ENCODE results near the gene MATCAP1. TPM values are rescaled to one million over a fixed set of nuclear protein-coding genes. Genes with fewer than 3 reads are reported as not detected.

MATCAP1 gene
- total and polyA plus RNA-seq, 2 of the 13 experiments (the other 11 are each of a cell fraction or from before 2014, with no cell fraction given), result 11.2 to 24.5 TPM

- no peak for FAIRE-seq
- intact Hi-C loops (cut with micrococcal nuclease; ENCODE audit: unreplicated experiment), result loop anchor here (5.0 kb wide), 1 partner anchor 39 kb away; no protein-coding TSS in a partner anchor
- H3K27me3 ChIP-seq (ENCODE audit: control insufficient read depth in 1 of 2, insufficient read depth in 2 of 2, low read length in 2 of 2), result peaks cover 0 to 4% of the 10 kb centered on the region in 2 experiments; a peak in 1 of 5 replicates
- H4K20me1 ChIP-seq (ENCODE audit: insufficient read depth, low read length), result no peaks in the 10 kb centered on the region; the same call in 1 of the 2 replicates
- peaks cover 17% of the 10 kb centered on the region for H3K79me2 ChIP-seq (ENCODE audit: insufficient read depth, low read length)
- ATAC-seq, result no peak; the same call in 1 of the 3 replicates
- peaks cover 34% of the 10 kb centered on the region for H3K4me1 ChIP-seq (ENCODE audit: insufficient read depth, low read length)
- H3K4me2 ChIP-seq (ENCODE audit: low read depth, low read length), result peak overlapping the region; percentile 93
- 9% methylated on average over 12 of the region's 12 CpGs for WGBS (ENCODE audit: low lambda C conversion rate)
- DNase-seq (ENCODE audit: low spot score), result no peak
- no TSS peak for BruUV-seq (replicated peaks)
- H3K36me3 ChIP-seq (replicated peaks in 1 of 2; ENCODE audit: control insufficient read depth in 1 of 2, insufficient read depth in 2 of 2, low read length in 2 of 2), result peaks cover 23 to 33% of the 10 kb centered on the region in 2 experiments
- in situ Hi-C loops (cut with HindIII; ENCODE audit: extremely low pct_ligation_motif_present, low pct_unique_long_range_greater_than_20kb), result no loop called here
- no peak overlapping the region for H3K27ac ChIP-seq (ENCODE audit: extremely low read length, insufficient read depth, low read length)
- no peak overlapping the region for H2AFZ ChIP-seq (ENCODE audit: low read length)
- peak overlapping the region; percentile 98 for H3K9ac ChIP-seq (ENCODE audit: insufficient read depth, low read depth, low read length)
- ChIA-PET POLR2A (interaction anchor here (0.6 to 3.2 kb wide), 22 partner anchors 9 to 335 kb away, joined by 3 to 71 read pairs (median 4); partner anchors contain the start of genes ATP6V0D1, ELMO3, FHOD1 and NOL3), CTCF (ENCODE audit: low intra/inter-chr PET ratio, low total read pairs) (no interaction called here)
- H3K9me3 ChIP-seq (ENCODE audit: low read length), result no peaks in the 10 kb centered on the region
- H3K4me3 ChIP-seq (replicated peaks in 1 of 3; ENCODE audit: insufficient read depth in 1 of 3, low read depth in 2 of 3, low read length in 3 of 3), result peak overlapping the region; percentile 97 to 100 (median 98)
- TF ChIP-seq KLF6 (CRISPR knock-in tag; IDR thresholded peaks at IDR 0.05) (no peak), THAP7 (CRISPR knock-in tag; IDR thresholded peaks at IDR 0.05) (peak; percentile 56; the same call in 1 of the 2 replicates), ZNF749 (CRISPR knock-in tag; IDR thresholded peaks at IDR 0.05; ENCODE audit: borderline replicate concordance) (peak; percentile 86; the same call in 1 of the 2 replicates), NR2F2 (IDR thresholded peaks at IDR 0.05; ENCODE audit: borderline replicate concordance, low read depth) (no peak), HES4 (CRISPR knock-in tag; IDR thresholded peaks at IDR 0.05; ENCODE audit: borderline replicate concordance) (peak; percentile 69; the same call in 1 of the 2 replicates), ZNF672 (CRISPR knock-in tag; IDR thresholded peaks at IDR 0.05) (no peak), ZNF83 (CRISPR knock-in tag; IDR thresholded peaks at IDR 0.05; ENCODE audit: borderline replicate concordance) (peak; percentile 69; the same call in 1 of the 2 replicates), NKX3-1 (CRISPR knock-in tag; IDR thresholded peaks at IDR 0.05) (no peak), AFF4 (CRISPR knock-in tag; IDR thresholded peaks at IDR 0.05) (no peak), ZFP37 (CRISPR knock-in tag; IDR thresholded peaks at IDR 0.05; ENCODE audit: borderline replicate concordance) (no peak), ZBTB8A (CRISPR knock-in tag; IDR thresholded peaks at IDR 0.05; ENCODE audit: borderline replicate concordance, low read depth) (no peak), BORCS8-MEF2B (CRISPR knock-in tag; IDR thresholded peaks at IDR 0.05) (peak; percentile 8; the same call in 1 of the 2 replicates), MZF1 (CRISPR knock-in tag; IDR thresholded peaks at IDR 0.05; ENCODE audit: borderline replicate concordance) (0 out of 2 replicates have a peak, but pooled peaks have one; percentile 91), ZNF724P (CRISPR knock-in tag; IDR thresholded peaks at IDR 0.05; ENCODE audit: borderline replicate concordance) (0 out of 2 replicates have a peak, but pooled peaks have one; percentile 38), ZNF17 (CRISPR knock-in tag; IDR thresholded peaks at IDR 0.05) (0 out of 2 replicates have a peak, but pooled peaks have one; percentile 41), ZNF3 (CRISPR knock-in tag; IDR thresholded peaks at IDR 0.05) (0 out of 2 replicates have a peak, but pooled peaks have one; percentile 13), ZNF253 (CRISPR knock-in tag; IDR thresholded peaks at IDR 0.05; ENCODE audit: borderline replicate concordance) (peak; percentile 78; the same call in 1 of the 2 replicates), ZNF564 (CRISPR knock-in tag; IDR thresholded peaks at IDR 0.05) (0 out of 2 replicates have a peak, but pooled peaks have one; percentile 24), ZFP41 (CRISPR knock-in tag; IDR thresholded peaks at IDR 0.05; ENCODE audit: borderline replicate concordance) (0 out of 2 replicates have a peak, but pooled peaks have one; percentile 17), NR2F1 (CRISPR knock-in tag; IDR thresholded peaks at IDR 0.05) (no peak), ZNF563 (CRISPR knock-in tag; IDR thresholded peaks at IDR 0.05) (0 out of 2 replicates have a peak, but pooled peaks have one; percentile 38)
These were observed 42.6 kb upstream of the MATCAP1 start for GRCh38 chr16:67226295-67226803.

Measured in HepG2 (cell line).